ENCODE data around the gene ATP6AP1.
"Not testable (repeated sequence)": the region's sequence is repeated elsewhere in the genome, so short reads cannot be mapped to it uniquely, and the experiment has no call there.

ATP6AP1 gene

GRCh38 chrX:154382483-154383069, 45.9 kb upstream of the ATP6AP1 start:
- DNase-seq (ENCODE audit: extremely low spot score), result no peak
- ChIA-PET CTCF (interaction anchor here (3.5 kb wide), 1 partner anchor 9 kb away, joined by 24 read pairs; no protein-coding TSS in a partner anchor), POLR2A (interaction anchor here (1.5 kb wide), 1 partner anchor 12 kb away, joined by 5 read pairs; no protein-coding TSS in a partner anchor)
- TF ChIP-seq, protein P1, sequence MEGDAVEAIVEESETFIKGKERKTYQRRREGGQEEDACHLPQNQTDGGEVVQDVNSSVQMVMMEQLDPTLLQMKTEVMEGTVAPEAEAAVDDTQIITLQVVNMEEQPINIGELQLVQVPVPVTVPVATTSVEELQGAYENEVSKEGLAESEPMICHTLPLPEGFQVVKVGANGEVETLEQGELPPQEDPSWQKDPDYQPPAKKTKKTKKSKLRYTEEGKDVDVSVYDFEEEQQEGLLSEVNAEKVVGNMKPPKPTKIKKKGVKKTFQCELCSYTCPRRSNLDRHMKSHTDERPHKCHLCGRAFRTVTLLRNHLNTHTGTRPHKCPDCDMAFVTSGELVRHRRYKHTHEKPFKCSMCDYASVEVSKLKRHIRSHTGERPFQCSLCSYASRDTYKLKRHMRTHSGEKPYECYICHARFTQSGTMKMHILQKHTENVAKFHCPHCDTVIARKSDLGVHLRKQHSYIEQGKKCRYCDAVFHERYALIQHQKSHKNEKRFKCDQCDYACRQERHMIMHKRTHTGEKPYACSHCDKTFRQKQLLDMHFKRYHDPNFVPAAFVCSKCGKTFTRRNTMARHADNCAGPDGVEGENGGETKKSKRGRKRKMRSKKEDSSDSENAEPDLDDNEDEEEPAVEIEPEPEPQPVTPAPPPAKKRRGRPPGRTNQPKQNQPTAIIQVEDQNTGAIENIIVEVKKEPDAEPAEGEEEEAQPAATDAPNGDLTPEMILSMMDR (IDR thresholded peaks at IDR 0.05; ENCODE audit: control extremely low read depth, extremely low read depth, low read depth, missing control alignments), result no peak

GRCh38 chrX:154383359-154384283, 44.9 kb upstream of the ATP6AP1 start:
- TF ChIP-seq, protein P1 (IDR thresholded peaks at IDR 0.05; ENCODE audit: control extremely low read depth, extremely low read depth, low read depth, missing control alignments), result no peak
- no peak for DNase-seq (ENCODE audit: extremely low spot score)
- ChIA-PET POLR2A (interaction anchor here (1.3 to 1.5 kb wide), 2 partner anchors 13 to 14 kb away, joined by 4 to 5 read pairs; partner anchors contain the start of gene RPL10), CTCF (interaction anchor here (1.1 to 3.5 kb wide), 3 partner anchors 10 to 150 kb away, joined by 3 to 24 read pairs (median 4); no protein-coding TSS in a partner anchor)

- POLR2A ChIA-PET, result interaction anchor here (1.3 kb wide), 1 partner anchor 14 kb away, joined by 4 read pairs; the partner anchor contains the start of gene RPL10
- CTCF ChIA-PET, result interaction anchor here (1.1 to 3.5 kb wide), 3 partner anchors 11 to 149 kb away, joined by 3 to 24 read pairs (median 4); no protein-coding TSS in a partner anchor
- no peak for DNase-seq (ENCODE audit: extremely low spot score)
- TF ChIP-seq, protein P1 (IDR thresholded peaks at IDR 0.05; ENCODE audit: control extremely low read depth, extremely low read depth, low read depth, missing control alignments), result no peak
Observed at GRCh38 chrX:154384284-154384892, 44.1 kb upstream of the ATP6AP1 start.

DNA sequence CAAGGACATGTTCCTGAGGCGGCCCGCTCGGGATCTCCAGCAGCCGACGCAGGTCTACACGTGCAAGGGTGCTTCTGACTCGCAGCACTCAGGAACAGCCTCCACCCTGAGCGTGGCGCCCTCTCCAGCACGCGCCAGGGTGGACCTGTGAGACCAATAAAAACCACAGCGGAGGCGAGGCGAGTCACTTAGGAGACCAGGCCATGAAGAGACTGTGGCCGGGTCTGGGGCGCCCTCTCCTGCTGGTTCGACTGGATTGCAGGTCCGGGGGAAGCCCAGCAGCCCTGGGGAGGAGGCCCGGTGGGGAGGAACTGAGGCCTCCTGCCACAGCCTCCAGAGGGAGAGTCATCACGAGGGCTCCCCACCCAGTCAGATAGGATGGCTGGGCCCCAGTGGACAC, 40.4 kb upstream of the ATP6AP1 start:
- POLR2A ChIA-PET, CTCF ChIA-PET: not testable (repeated sequence)

GRCh38 chrX:154388649-154389048, 39.8 kb upstream of the ATP6AP1 start:
- DNase-seq (ENCODE audit: extremely low spot score); CTCF ChIA-PET; POLR2A ChIA-PET: not testable (repeated sequence)

More for the DNA sequence above, 40.4 kb upstream of the ATP6AP1 start:
- not testable (repeated sequence) for DNase-seq (ENCODE audit: extremely low spot score)

- POLR2A ChIA-PET, CTCF ChIA-PET: not testable (repeated sequence)
Observed at GRCh38 chrX:154389812-154390747, 38.4 kb upstream of the ATP6AP1 start.

DNA sequence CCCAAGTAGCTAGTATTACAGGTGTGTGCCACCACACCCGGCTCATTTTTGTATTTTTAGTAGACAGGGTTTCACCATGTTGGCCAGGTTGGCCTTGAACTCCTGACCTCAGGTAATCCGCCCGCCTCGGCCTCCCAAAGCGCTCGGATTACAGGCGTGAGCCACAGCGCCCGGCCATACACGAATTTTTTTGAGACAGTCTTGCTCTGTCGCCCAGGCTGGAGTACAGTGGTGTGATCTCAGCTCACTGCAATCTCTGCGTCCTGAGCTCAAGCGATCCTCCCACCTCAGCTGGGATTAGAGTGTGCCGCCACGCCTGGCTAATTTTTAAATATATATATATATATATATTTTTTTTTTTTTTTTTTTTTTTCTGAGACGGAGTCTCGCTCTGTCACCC, 32.1 kb upstream of the ATP6AP1 start:
- POLR2A ChIA-PET; CTCF ChIA-PET; DNase-seq (ENCODE audit: extremely low spot score): not testable (repeated sequence)

More at GRCh38 chrX:154389812-154390747, 38.4 kb upstream of the ATP6AP1 start:
- not testable (repeated sequence) for DNase-seq (ENCODE audit: extremely low spot score)
